ENCODE results near the gene KANK2.

KANK2 gene

DNA sequence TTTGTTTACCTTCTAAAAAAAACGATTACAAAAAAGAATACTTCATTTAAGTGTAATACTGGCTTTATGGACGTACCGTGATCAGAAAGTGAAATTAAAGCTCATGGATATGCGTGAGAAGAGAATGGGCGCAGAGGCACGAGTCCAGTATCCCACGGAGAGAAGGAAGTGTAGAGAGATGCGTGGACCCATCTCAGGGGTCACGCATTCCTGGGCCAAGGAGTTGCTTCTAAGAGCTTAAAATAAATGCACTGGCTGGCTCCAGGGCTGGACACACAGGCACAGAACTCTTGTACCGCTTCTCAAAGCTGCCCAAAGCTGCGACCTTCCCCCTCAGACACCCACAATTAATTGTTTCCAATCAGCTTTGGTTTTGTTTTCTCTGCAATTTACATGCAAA is 33.0 kb downstream of the KANK2 start:
- TF ChIP-seq, protein P1, sequence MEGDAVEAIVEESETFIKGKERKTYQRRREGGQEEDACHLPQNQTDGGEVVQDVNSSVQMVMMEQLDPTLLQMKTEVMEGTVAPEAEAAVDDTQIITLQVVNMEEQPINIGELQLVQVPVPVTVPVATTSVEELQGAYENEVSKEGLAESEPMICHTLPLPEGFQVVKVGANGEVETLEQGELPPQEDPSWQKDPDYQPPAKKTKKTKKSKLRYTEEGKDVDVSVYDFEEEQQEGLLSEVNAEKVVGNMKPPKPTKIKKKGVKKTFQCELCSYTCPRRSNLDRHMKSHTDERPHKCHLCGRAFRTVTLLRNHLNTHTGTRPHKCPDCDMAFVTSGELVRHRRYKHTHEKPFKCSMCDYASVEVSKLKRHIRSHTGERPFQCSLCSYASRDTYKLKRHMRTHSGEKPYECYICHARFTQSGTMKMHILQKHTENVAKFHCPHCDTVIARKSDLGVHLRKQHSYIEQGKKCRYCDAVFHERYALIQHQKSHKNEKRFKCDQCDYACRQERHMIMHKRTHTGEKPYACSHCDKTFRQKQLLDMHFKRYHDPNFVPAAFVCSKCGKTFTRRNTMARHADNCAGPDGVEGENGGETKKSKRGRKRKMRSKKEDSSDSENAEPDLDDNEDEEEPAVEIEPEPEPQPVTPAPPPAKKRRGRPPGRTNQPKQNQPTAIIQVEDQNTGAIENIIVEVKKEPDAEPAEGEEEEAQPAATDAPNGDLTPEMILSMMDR (IDR thresholded peaks at IDR 0.05) = no peak

DNA sequence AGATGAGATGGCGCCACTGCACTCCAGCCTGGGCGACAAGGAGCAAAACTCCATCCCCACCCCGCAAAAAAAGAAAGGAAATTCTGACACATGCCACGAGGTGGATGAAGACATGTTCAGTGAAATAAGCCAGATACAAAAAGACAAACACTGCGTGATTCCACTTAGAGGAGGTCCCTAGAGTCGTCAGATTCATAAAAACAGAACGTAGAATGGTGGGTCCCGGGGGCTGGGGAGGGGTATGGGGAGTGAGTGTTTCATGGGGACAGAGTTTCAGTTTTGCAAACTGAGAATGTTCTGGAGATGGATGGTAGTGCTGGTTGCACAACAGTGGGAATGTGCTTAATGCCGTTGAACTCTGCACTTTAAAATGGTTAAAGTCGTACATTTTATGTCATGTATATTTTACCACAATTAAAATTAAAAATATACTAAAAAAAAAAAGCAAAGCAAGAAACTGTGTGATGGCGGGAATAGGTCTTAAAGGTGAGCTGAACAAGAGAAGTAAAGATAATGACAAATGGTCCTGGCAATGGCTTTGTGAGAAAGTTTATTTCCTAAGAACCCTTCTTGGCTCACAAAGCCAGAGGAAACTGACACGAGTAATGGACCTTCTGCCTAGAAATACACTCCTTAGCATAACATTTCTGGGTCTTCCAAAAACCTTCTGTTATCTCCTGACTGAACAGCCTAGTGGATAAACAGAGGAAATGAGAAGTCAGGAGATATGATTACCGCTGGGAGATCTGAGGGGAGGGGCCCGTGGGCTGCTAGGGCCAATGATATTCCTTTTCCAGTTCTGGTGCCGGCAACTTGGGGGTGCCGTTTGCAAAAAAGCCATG is 37.5 kb downstream of the KANK2 start:
- TF ChIP-seq, protein P1 (IDR thresholded peaks at IDR 0.05) = no peak

DNA sequence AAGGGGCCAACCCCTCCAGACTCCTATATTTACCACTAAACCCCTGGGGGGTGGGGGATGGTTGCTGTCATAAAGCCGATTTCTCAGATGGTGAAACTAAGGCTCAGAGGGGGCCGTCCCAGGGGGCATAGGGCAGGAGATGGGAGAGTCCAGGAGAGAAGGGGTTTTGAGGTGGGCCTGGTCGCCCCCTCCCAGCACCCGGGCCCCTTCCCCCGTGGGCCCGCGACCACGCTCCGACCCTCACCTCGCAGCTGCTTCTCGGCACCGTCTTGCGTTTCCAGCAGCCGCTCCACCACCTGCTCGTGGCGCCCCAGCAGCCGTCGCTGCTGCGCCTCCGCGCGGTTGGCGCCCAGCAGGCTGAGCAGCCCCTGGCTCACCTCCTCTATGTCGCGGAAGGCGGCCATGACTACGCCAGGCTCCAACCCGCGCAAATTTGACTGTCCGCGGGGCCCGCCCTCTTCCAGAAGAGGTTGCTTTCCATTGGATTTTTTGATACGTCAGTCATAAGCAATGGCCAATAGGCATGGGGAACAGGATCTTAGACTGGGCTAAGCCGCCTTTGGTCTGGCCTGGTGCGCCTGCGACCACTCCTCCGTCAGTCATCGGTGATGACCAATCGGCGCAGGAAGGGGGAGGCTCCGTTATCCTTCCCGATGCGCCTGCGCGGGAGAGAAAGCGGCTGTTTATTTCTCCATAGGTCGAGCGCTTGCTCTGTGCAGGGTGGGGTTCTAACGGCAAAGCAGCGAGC is 41.8 kb downstream of the KANK2 start, which contains the start of gene SPC24:
SPC24 (minus strand) TSS at position 410 of the 748 bp plus-strand sequence; CDS start at position 404, 6 bp downstream.
- TF ChIP-seq, protein P1 (IDR thresholded peaks at IDR 0.05) = no peak

DNA sequence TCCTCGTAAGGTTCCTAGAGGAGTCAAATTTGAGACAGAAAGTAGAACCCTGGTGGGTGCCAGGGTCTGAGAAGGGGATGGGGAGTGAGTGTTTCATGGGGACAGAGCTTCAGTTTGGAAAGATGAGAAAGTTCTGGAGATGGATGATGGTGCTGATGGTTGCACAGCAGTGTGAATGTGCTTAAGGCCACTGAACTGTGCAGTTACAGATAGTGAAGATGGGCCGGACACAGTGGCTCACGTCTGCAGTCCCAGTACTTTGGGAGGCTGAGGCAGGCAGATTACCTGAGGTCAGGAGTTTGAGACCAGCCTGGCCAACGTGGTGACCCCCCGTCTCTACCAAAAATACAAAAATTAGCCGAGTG is 42.7 kb downstream of the KANK2 start:
- TF ChIP-seq, protein P1 (IDR thresholded peaks at IDR 0.05) = no peak

DNA sequence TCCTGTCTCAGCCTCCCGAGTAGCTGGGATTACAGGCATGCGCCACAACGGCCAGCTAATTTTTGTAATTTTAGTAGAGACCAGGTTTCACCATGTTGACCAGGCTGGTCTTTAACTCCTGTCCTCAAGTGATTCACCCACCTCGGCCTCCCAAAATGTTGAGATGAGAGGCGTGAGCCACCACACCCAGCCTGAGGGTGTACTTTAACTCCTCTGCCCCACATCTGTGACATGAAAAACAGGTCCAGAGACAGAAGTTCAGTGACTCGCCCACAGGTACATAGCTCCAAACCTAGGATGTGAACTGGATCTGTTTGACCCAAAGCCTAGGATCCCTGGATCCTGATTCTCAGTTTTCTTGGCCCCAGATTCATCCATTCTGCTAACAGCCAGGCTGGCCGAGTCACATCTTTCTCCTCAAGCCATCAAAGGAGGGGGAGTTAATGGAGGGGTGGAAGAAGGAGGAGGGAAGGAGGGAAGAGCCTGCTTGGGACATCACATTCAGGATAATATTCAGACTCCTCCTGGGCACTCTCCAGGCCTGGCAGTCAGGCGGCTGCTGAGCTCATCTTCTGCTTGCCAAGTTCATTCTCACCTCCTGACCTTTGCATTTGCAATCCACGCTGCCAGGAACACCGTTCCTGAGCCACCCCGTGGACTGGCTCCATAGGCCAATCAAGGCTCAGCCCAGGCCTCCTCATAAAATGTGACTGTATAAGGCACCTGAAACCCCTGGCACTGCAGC is 44.9 kb downstream of the KANK2 start:
- TF ChIP-seq, protein P1 (IDR thresholded peaks at IDR 0.05) = no peak

DNA sequence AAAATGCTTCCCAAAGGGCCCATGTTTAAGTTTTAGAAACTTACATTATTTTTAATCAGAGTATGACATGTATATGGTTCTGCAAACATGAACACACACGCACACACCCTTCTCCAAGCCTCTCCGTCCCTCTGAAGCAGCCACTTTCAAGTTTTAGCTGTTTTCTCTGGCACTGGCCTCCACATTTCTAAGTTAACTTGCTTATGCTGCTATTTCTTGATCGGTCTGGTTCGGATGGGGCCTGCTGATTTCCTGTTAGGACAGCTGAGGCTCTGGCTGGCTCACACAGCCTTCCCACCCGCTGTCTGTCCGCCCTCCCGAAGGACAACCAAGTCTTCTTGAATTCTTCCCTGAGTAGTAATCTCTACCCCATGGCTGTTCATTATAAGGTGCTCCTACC is 46.2 kb downstream of the KANK2 start:
- TF ChIP-seq, protein P1 (IDR thresholded peaks at IDR 0.05) = no peak

DNA sequence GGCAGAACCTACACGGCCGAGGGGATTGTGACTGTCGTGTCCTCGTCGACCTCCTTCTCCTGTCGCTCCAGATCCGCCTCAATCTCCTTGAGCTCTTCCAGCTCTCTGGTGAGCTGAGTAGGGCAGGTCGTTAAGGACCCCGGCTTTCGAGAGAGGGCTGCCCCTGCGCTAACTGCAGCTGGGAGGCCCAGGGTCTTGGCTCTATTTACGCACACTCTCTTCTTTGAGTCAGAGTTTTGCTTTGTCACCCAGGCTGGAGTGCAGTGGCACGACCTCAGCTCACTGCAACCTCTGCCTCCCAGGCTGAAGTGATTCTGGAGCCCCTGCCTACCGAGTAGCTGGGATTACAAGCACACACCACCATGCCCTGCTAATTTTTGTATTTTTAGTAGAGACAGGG is 49.3 kb downstream of the KANK2 start:
- TF ChIP-seq, protein P1 (IDR thresholded peaks at IDR 0.05) = no peak

Data from LNCAP (cell line).